GM21423 (cell line): Measurements from ENCODE around the gene KRTAP10-2.
"Not testable (repeated sequence)": the region's sequence is repeated elsewhere in the genome, so short reads cannot be mapped to it uniquely, and the experiment has no call there.

Source experiments
- ATAC-seq: cut with Tn5 transposase; IDR thresholded peaks from one replicate; pipeline ENCODE4 v1.9.1; 2021; ENCODE audit warnings: mild to moderate bottlenecking, moderate library complexity; ENCODE audit not compliant: unreplicated experiment

Gene KRTAP10-2

GRCh38 chr21:44583089-44583799 lies 31.9 kb upstream of the KRTAP10-2 start:
- ATAC-seq = no peak

- no peak for ATAC-seq
These were observed 30.8 kb upstream of the KRTAP10-2 start for GRCh38 chr21:44582055-44582454.

GRCh38 chr21:44581158-44581557 lies 29.9 kb upstream of the KRTAP10-2 start:
- no peak for ATAC-seq

GRCh38 chr21:44580231-44580821 lies 29.0 kb upstream of the KRTAP10-2 start, which contains the start of gene KRTAP10-5:
KRTAP10-5 (minus strand) TSS chr21:44580604; CDS start chr21:44580578, 26 bp downstream.
- ATAC-seq = not testable (repeated sequence)

- no peak for ATAC-seq
These were observed 28.5 kb upstream of the KRTAP10-2 start for GRCh38 chr21:44579833-44580144.

- ATAC-seq = no peak
These were observed 27.9 kb upstream of the KRTAP10-2 start for GRCh38 chr21:44579056-44579832.

GRCh38 chr21:44578371-44579055 lies 27.2 kb upstream of the KRTAP10-2 start:
- ATAC-seq = no peak

- no peak for ATAC-seq
These were observed 24.7 kb upstream of the KRTAP10-2 start for GRCh38 chr21:44576025-44576420.

GRCh38 chr21:44575307-44576024 lies 24.2 kb upstream of the KRTAP10-2 start:
- ATAC-seq = no peak

GRCh38 chr21:44574457-44575306 lies 23.4 kb upstream of the KRTAP10-2 start:
- no peak for ATAC-seq

GRCh38 chr21:44573630-44574456 lies 22.5 kb upstream of the KRTAP10-2 start, which contains the start of gene KRTAP10-4:
KRTAP10-4 (plus strand) TSS chr21:44573729; CDS start chr21:44573759, 30 bp downstream.
- ATAC-seq = not testable (repeated sequence)

- no peak for ATAC-seq
These were observed 21.8 kb upstream of the KRTAP10-2 start for GRCh38 chr21:44572959-44573583.

- ATAC-seq = no peak
These were observed 20.8 kb upstream of the KRTAP10-2 start for GRCh38 chr21:44571844-44572782.

GRCh38 chr21:44571296-44571695 lies 20.0 kb upstream of the KRTAP10-2 start:
- no peak for ATAC-seq

GRCh38 chr21:44569861-44570517 lies 18.7 kb upstream of the KRTAP10-2 start:
- ATAC-seq = no peak

- ATAC-seq = no peak
These were observed 17.6 kb upstream of the KRTAP10-2 start for GRCh38 chr21:44568667-44569556.
